T-helper 1 cell treated with Interleukin-12 subunit alpha and Interleukin-12 subunit beta and Interleukin-4 antibody, amounts not matched to agents 30 μg/mL and 1 μg/mL, for 36 hours (primary cell): Measurements from ENCODE around the gene ZNF142.

Source experiments
- H3K27ac Mint-ChIP-seq: one replicate; pipeline ENCODE4 v1.8.0; 2021; ENCODE audit warnings: mild to moderate bottlenecking, mixed read lengths
- H3K27me3 Mint-ChIP-seq: one replicate; pipeline ENCODE4 v1.8.0; 2021; ENCODE audit warnings: low read depth, mixed read lengths
- H3K36me3 Mint-ChIP-seq: one replicate; pipeline ENCODE4 v1.8.0; 2021; ENCODE audit warnings: low read depth, mixed read lengths
- H3K4me1 Mint-ChIP-seq: one replicate; pipeline ENCODE4 v1.8.0; 2021; ENCODE audit warnings: low read depth, mixed read lengths
- H3K4me3 Mint-ChIP-seq: one replicate; pipeline ENCODE4 v1.8.0; 2021; ENCODE audit warnings: mild to moderate bottlenecking, moderate library complexity, mixed read lengths
- H3K9me3 Mint-ChIP-seq: one replicate; pipeline ENCODE4 v1.8.0; 2021; ENCODE audit warnings: mixed read lengths

ZNF142 gene

GRCh38 chr2:218631837-218632236 lies 27.6 kb downstream of the ZNF142 start:
- Mint-ChIP-seq H3K36me3 (peaks cover 19% of the 10 kb centered on the region), H3K9me3 (no peaks in the 10 kb centered on the region), H3K4me1 (no peaks in the 10 kb centered on the region), H3K4me3 (no peak overlapping the region), H3K27me3 (no peaks in the 10 kb centered on the region), H3K27ac (no peak overlapping the region)

GRCh38 chr2:218627939-218628338 lies 31.5 kb downstream of the ZNF142 start:
- no peak overlapping the region for H3K4me3 Mint-ChIP-seq
- no peaks in the 10 kb centered on the region for H3K27me3 Mint-ChIP-seq
- H3K36me3 Mint-ChIP-seq, result peaks cover 3% of the 10 kb centered on the region
- H3K9me3 Mint-ChIP-seq, result no peaks in the 10 kb centered on the region
- H3K27ac Mint-ChIP-seq, result no peak overlapping the region
- no peaks in the 10 kb centered on the region for H3K4me1 Mint-ChIP-seq

- Mint-ChIP-seq H3K27me3 (no peaks in the 10 kb centered on the region), H3K4me3 (no peak overlapping the region), H3K27ac (no peak overlapping the region), H3K4me1 (no peaks in the 10 kb centered on the region), H3K36me3 (no peaks in the 10 kb centered on the region), H3K9me3 (no peaks in the 10 kb centered on the region)
Measured at GRCh38 chr2:218626369-218626768, 33.1 kb downstream of the ZNF142 start.

- no peak overlapping the region for H3K4me3 Mint-ChIP-seq
- no peak overlapping the region for H3K27ac Mint-ChIP-seq
- H3K4me1 Mint-ChIP-seq, result no peaks in the 10 kb centered on the region
- H3K36me3 Mint-ChIP-seq, result no peaks in the 10 kb centered on the region
- no peaks in the 10 kb centered on the region for H3K9me3 Mint-ChIP-seq
- H3K27me3 Mint-ChIP-seq, result no peaks in the 10 kb centered on the region
Measured at GRCh38 chr2:218623366-218623705, 36.1 kb downstream of the ZNF142 start.

- Mint-ChIP-seq H3K27me3 (no peaks in the 10 kb centered on the region), H3K9me3 (no peaks in the 10 kb centered on the region), H3K27ac (no peak overlapping the region), H3K4me3 (no peak overlapping the region), H3K36me3 (no peaks in the 10 kb centered on the region), H3K4me1 (no peaks in the 10 kb centered on the region)
Measured at GRCh38 chr2:218622606-218623365, 36.6 kb downstream of the ZNF142 start.

- H3K27me3 Mint-ChIP-seq, result no peaks in the 10 kb centered on the region
- no peaks in the 10 kb centered on the region for H3K4me1 Mint-ChIP-seq
- no peak overlapping the region for H3K27ac Mint-ChIP-seq
- no peaks in the 10 kb centered on the region for H3K9me3 Mint-ChIP-seq
- no peaks in the 10 kb centered on the region for H3K36me3 Mint-ChIP-seq
- H3K4me3 Mint-ChIP-seq, result no peak overlapping the region
Measured at GRCh38 chr2:218621007-218621406, 38.4 kb downstream of the ZNF142 start.

GRCh38 chr2:218618102-218618860 lies 41.1 kb downstream of the ZNF142 start:
- Mint-ChIP-seq H3K36me3 (no peaks in the 10 kb centered on the region), H3K4me3 (no peak overlapping the region), H3K4me1 (no peaks in the 10 kb centered on the region), H3K27ac (no peak overlapping the region), H3K27me3 (no peaks in the 10 kb centered on the region), H3K9me3 (no peaks in the 10 kb centered on the region)

GRCh38 chr2:218615868-218616315 lies 43.5 kb downstream of the ZNF142 start:
- Mint-ChIP-seq H3K27me3 (no peaks in the 10 kb centered on the region), H3K9me3 (no peaks in the 10 kb centered on the region), H3K27ac (no peak overlapping the region), H3K36me3 (no peaks in the 10 kb centered on the region), H3K4me1 (no peaks in the 10 kb centered on the region), H3K4me3 (no peak overlapping the region)

- Mint-ChIP-seq H3K27me3 (peaks cover 16% of the 10 kb centered on the region), H3K9me3 (no peaks in the 10 kb centered on the region), H3K27ac (no peak within 1 kb of the TSS), H3K4me1 (no peaks in the 10 kb centered on the region), H3K4me3 (no peak within 1 kb of the TSS), H3K36me3 (no peaks in the 10 kb centered on the region)
Measured at GRCh38 chr2:218607436-218608115, 51.8 kb downstream of the ZNF142 start, which contains the start of gene PLCD4. PLCD4 (plus strand) TSS chr2:218607899; CDS start chr2:218615740, 7,841 bp downstream.

- no peaks in the 10 kb centered on the region for H3K36me3 Mint-ChIP-seq
- no peaks in the 10 kb centered on the region for H3K9me3 Mint-ChIP-seq
- H3K4me1 Mint-ChIP-seq, result no peaks in the 10 kb centered on the region
- H3K4me3 Mint-ChIP-seq, result no peak overlapping the region
- peaks cover 16% of the 10 kb centered on the region for H3K27me3 Mint-ChIP-seq
- no peak overlapping the region for H3K27ac Mint-ChIP-seq
Measured at GRCh38 chr2:218605432-218605831, 54.0 kb downstream of the ZNF142 start.
